GM18517 (cell line): ENCODE data around the gene KDM4B.
"Not testable (repeated sequence)": the region's sequence is repeated elsewhere in the genome, so short reads cannot be mapped to it uniquely, and the experiment has no call there.

ENCODE experiments used
- ATAC-seq: cut with Tn5 transposase; IDR thresholded peaks from one replicate; pipeline ENCODE4 v1.9.1; 2021; ENCODE audit warnings: mild to moderate bottlenecking, moderate library complexity; ENCODE audit not compliant: unreplicated experiment

The KDM4B gene

DNA sequence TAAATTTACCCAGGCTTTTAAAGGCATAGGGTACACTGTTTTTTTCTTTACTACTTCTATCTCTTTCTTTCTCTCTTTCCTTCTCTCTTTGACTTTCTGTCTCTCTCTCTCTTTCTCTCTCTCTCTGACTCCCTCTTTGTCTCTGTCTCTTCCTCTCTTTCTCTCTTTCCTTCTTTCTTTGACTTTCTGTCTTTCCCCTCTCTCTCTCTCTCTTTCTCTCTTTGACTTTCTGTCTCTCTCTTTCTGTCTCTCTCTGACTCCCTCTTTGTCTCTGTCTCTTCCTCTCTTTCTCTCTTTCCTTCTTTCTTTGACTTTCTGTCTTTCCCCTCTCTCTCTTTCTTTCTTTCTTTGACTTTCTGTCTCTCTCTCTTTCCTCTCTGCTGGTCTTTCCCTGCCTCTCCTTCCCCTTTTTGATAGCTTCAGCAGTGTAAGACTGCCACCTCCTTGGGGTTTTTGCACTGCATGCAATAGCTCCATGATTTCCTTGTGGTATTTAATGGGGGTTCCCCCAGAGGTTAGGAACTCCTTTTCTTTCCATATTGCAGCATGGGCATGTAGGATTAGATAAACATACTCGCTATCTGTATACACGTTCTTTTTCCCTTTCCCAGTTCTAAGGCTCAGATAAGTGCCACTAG, 191.4 kb downstream of the KDM4B start:
- ATAC-seq = not testable (repeated sequence)

DNA sequence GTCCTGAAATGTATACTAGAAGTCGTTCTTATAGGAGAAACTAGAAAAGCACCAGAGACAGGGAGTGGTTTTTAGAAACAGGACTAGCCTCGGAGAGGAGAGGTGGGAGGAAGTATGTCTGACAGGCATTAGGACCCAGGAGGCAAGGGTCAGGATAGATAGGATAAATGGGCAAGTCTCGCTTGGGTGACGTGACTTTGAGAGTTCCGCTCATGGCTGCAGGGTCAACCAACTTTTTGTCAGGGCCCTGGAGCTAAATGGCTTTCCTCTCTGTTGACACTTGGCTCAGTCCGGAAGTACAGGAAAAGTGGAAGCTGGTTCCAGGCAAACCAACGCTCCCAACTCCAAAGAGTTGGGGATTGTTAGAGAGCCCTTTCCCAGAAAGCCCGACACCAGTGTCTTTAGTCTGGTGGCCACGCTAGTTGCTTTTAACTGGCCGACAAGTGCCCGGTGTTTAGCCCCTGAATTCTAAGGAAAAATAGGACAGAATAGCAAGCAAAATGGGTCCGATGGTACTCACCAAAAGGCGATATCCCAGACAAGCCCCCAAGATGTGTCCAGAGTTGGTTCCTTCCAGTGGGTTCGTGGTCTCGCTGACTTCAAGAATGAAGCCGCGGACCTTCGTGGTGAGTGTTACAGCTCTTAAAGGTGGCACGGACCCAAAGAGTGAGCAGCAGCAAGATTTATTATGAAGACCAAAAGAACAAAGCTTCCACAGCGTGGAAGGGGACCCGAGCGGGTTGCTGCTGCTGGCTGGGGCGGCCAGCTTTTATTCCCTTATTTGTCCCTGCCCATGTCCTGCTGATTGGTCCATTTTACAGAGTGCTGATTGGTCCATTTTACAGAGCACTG, 196.2 kb downstream of the KDM4B start:
- ATAC-seq = not testable (repeated sequence)

DNA sequence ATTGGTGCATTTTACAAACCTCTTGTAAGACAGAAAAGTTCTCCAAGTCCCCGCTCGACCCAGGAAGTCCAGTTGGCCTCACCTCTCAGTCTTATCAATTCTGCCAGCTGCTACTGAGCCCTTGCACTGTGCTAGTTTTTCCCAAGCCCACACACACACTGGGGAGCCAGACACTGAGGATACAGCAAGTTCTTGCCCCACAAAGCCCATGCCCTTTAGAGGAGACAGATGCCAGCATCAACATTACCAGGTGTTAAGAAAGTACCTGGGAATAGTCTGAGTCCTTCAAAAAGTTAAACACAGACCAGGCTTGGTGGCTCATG, 196.7 kb downstream of the KDM4B start:
- ATAC-seq = no peak

DNA sequence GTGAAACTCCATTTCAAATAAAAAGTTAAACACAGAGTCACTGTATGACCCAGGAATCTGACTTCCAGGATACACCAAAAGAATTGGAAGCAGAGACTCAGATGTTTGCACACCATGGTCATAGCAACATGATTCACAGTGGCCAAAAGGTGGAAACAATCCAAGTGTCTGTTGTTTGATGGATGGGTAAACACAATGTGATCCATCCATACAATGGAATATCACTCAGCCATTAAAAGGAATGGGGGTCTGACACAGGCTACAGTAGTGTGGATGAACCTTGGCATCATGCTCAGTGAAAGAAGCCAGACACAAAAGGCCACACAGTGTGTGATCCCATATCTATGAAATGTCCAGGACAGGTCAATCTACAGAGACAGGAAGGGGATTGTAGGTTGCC, 197.3 kb downstream of the KDM4B start:
- no peak for ATAC-seq

DNA sequence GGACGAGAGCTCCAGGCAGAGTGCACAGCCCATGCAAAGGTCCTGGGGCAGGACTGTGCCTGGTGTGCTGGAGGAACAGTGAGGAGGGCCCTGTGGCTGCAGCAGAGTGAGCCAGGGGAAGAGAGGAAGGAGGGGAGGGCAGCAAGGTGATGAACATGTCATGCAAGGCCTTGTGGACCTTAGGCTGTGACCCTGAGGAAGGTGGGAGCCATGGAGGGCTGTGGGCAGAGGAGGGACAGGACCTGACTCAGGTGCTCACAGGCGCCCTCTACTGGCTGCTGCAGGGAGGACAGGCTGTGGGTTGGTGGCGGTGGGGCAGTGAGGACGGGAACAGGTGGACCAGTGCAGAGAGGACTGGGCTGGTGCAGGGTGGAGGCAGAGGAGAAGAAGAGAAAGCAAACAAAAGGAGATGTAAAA, 201.4 kb downstream of the KDM4B start:
- no peak for ATAC-seq

DNA sequence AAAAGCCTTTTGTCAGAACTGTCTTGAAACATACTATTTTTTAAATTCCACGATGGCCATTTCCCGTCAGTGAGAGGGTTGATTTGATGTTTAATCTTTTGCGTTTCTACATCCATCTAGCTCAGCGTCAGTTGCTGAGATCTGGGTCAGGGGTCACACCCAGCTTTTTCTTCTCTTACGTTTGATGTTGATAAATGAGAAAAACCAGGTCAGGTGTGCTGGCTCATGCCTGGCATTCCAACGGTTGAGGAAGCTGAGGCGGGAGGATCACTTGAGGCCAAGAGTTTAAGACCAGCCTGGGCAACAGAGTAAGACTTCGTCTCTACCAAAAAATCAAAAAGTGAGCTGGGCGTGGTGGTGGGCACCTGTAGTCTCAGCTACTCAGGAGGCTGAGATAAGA, 202.8 kb downstream of the KDM4B start:
- no peak for ATAC-seq

DNA sequence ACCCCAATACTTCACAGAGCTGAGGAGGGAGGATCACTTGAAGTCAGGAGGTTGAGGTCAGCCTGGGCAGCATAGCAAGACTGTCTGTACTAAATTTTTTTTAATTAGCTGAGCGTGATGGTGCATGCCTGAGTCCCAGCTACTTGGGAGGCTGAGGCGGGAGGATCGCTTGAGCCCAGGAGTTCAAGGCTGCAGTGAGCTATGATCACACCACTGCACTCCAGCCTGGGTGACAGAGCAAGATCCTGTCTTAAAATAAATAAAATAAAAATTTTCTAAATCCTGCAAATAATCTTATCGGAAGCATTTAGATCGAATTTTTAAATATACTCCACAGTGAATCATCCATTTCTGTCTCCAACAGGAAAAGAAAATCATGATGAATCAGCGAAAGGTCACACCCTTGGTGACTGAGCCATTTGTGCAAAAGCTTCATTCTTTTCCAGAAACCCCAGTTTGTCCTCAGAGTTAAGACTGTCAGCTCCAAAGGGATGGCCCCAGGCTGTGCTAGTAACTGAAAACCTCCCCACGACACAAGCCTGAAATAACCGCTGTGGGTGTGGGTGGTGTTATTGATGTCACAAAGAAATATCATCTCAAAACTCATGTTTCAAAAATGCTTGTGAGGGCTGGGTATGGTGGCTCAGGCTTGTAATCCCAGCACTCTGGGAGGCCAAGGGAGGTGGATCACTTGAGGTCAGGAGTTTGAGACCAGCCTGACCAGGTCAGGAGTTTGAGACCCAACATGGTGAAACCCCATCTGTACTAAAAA, 204.1 kb downstream of the KDM4B start:
- no peak for ATAC-seq

DNA sequence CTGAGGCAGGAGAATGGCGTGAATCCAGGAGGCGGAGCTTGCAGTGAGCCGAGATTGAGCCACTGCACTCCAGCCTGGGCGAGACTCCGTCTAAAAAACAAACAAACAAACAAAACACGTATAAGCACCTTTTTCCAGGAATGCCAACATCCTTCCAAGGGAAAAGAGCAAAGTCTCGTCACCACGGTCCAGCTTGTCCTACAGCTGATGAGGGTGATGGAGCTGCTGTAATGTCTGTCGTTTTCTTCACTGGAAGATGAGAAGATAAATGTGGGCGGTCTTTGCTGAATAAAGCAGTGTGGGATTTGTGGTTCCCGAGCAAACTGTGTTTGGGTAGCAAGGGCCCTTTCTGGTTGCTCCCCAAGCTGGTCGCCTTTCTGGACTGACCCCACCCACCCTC, 205.1 kb downstream of the KDM4B start:
- no peak for ATAC-seq

DNA sequence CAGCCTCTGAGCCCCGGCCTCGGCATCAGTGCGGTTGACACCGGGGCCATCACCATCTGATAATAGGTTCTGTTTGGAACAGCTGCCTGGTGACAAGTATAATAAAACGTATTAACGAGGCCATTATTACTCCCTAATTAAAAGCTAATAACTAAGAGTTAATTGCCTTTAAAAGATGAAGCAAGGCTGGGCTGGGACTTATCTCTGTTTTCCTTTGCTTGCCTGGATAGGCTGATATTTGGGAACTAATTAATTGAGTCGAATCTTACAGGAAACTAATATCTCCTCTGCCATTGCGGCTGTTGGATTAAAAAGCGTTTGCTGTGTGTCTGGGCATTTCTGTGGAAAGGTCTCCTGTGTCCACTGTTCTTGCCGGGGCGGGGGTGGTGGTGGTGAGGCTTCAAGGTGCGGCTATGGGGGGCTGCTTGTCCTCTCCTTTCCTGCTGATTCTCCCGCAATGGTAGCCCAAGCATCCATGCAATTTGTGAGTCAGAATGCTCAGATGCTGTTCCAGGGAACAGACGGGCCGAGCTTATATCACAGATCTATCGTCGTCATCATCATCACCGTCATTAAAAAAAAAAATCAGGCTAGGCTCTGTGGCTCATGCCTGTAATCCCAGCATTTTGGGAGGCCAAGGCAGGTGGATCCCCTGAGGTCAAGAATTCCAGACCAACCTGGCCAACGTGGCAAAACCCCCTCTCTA, 209.0 kb downstream of the KDM4B start:
- no peak for ATAC-seq

DNA sequence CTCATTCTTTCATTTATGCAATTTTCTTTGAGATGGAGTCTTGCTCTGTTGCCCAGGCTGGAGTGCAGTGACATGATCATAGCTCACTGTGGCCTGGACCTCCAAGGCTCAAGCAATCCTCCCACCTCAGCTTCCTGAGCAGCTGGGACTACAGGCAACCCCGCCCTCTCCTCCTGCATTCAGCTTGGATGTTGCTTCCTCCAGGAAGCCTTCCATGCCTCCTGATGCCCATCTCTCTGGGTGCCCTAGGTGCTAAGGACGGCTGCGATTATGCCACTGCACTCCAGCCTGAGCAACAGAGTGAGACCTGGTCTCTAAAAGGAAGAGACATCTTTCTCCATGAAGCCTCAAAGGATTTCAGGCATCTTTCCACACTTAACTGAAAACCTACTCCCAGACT, 209.9 kb downstream of the KDM4B start:
- ATAC-seq = no peak

DNA sequence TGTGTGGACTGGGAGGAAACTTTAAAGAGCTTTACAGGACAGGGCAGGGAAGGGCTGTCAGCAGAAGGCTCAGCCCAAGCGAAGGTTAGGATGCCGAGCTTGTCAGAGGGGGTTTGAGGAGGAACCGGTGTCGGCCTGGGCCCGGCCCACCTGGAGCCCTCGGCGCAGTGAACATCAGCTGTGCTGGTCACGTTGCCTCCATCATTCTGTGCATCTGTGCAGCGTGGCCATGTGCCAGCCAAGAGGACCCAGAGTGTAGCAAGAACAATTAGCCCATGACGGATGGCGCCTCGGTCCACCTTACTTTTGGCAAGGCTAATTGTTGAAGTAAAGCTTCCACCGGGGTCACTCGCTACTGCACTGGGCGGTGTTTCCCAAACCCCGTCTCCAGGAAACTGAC, 210.3 kb downstream of the KDM4B start:
- no peak for ATAC-seq

DNA sequence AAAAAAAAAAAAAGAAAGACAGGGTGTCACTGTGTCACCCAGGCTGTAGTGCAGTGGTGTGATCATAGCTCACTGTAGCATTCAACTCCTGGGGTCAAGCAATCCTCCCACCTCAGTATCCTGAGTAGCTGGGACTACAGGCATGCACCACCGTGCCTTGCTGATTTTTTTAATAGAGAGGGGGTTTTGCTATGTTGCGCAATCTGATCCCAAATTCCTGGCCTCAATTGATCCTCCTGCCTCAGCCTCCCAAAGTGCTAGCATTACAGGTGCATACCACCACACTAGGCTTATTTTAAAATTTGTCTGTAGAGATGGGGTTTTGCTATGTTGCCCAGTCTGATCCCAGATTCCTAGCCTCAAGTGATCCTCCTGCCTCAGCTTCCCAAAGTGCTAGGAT, 212.4 kb downstream of the KDM4B start:
- ATAC-seq = no peak

DNA sequence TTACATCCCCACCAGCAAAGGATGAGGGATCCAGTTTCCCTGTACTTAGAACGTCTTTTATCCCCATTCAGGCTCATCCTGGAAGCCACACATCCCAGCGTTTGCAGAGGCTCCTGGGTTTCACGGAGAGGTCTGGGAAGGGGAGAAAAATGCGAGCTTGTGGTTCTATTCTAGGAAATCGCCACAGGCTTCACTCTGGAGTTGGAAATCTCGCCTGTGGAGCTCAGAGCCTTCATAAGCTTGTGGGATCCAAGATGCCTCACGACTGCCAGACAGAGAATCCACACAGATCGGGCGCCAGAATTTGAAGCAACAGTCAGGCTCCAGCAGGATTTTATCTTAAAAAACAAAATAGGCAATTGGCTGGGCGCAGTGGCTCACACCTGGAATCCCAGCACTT, 213.8 kb downstream of the KDM4B start:
- no peak for ATAC-seq

DNA sequence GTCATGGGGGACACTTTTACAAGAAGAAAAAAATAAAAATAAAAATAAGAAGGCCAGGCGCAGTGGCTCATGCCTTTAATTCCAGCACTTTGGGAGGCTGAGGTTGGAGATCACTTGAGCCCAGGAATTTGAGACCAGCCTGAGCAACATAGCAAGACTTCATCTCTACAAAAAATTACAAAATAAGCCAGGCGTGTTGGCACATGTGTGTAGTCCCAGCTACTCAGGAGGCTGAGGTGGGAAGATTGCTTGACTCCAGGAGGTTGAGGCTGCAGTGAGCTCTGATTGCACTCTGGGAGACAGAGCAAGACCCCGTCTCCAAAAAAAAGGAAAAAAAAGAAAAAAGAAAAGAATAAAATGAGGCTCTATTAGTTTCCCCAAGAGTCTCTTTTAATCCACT, 214.7 kb downstream of the KDM4B start:
- no peak for ATAC-seq

DNA sequence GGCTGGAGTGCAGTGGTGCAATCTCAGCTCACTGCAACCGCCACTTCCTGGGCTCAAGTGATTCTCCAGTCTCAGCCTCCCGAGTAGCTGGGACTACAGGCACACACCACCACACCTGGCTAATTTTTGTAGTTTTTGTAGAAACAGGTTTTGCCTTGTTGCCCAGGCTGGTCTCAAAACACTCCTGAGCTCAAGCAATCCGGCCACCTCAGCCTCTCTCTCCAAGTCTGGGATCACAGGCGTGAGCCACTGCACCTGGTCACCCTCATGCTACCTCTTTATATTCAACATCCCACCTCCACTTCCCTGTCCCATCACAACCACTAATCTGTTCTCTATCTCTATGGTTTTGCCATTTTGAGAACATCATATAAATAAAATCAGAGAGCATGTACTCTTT, 216.0 kb downstream of the KDM4B start:
- ATAC-seq = no peak

DNA sequence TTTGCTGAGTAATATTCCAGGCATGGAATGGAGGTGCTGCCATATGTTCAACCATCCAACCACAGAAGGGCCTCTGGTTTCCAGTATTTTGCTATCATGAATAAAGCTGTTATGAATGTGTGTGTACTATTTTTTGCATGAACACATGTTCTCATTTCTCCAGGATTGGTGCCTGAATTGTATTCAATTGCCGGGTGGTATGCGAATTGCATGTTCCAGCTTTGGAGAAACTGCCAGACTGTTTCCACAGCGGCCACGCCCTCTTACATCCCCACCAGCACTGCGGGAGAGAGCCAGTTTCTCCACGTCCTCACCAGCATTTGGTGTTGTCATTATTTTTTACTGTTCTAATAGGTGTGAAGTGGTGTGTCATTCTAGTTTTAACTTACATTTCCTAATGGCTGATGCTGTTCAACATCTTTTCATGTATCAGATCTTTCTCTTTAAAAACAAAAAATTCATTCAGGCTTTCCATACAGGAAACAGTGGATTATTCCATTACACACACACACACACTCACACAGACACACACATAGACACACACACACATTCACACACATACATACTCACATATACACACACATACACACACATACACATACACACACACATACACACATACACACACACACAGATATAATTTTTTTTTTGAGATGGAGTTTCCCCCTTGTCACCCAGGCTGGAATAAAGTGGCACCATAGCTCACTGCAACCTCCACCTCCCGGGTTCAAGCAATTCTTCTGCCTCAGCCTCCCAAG, 217.6 kb downstream of the KDM4B start:
- no peak for ATAC-seq

DNA sequence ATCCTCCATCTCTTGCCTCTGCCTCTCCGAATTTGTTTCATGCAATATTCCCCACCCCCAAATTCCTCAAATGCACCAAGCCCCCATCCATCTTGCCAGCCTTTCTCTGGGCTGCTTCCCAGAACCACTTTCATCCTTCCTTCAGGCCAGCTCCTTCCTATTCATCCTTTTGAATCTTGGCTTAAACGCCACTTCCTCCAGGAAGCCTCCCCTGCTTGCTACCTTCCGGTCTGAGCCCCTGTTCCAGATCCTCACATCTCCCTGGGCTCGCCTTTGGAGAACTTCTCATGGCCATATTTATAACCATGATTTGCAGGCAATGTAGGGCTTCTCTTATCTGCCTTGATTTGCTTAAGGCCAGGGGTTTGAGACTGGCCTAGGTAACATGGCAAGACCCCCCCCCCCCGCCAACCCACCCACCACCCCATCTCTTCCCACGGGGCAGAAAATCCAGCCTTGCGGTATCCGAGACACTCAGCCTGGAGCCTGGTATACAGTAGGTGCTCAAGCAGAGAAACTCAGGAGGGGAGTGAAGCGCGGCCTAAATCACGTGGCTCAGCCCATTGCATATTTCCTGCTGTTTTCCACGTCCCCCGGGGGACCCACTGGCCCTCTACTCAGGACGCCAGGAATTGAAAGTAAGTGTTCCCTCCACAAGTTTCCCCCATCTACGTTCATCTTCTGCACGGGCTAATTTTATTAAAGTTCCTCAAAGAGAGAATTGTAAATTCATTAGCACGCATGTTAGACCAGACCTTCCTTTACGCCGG, 219.8 kb downstream of the KDM4B start:
- no peak for ATAC-seq

DNA sequence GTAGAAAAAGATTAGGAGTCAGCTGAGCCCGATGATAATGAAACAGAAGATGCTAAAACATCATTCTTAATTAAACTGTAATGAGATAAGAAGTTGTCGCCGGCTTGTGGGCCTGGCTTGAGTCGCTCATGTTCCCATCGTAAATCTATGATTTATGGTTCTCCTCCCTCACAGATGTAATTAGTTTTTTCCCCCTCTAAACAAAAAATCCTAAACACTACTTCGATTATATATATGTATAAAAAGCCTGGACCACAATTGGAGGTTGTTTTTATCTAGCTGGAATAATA, 220.3 kb downstream of the KDM4B start:
- no peak for ATAC-seq

DNA sequence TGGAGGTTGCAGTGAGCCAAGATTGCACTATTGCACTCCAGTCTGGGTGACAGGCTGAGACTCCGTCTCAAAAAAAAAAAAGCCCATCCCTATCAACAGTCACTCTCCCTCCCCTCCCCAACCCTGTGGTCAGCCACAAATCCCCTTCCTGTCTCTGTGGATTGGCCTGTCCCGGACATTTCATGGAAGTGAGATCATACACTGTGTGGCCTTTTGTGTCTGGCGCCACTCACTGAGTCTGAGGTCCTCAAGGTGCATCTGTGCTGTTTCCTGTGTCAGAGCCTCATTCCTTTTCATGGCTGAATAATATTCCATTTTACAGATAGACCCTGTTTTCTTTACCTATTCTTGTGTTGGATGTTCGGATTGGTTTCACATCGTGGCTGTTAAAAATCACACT, 222.2 kb downstream of the KDM4B start:
- ATAC-seq = no peak

DNA sequence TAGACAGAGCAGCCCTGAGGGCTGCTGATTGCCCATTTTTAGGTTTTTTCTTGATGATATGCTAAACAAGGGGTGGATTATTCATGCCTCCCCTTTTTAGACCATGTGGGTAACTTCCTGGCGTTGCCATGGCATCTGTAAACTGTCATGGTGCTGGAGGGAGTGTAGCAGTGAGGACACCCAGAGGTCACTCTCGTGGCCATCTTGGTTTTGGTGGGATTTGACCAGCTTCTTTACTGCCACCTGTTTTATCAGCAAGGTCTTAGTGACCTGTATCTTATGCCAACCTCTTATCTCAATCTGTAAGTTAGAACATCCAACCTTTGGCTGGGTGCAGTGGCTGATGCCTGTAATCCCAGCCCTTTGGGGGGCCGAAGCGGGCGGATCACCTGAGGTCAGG, 223.7 kb downstream of the KDM4B start:
- ATAC-seq = no peak
